Fibroblast of pulmonary artery (primary cell): ENCODE results near the gene MRPL52.
"Not testable (repeated sequence)": the region's sequence is repeated elsewhere in the genome, so short reads cannot be mapped to it uniquely, and the experiment has no call there.

Experiments used
- DNase-seq: peaks from one replicate; pipeline ENCODE4 v3.0.0-alpha.2; 2010; ENCODE audit warnings: low read depth
- H3K4me3 ChIP-seq: replicated peaks from 2 replicates; pipeline ENCODE4 v1.5.1; 2011; ENCODE audit warnings: low read depth, mild to moderate bottlenecking, control low read depth, low read length, moderate library complexity
- TF ChIP-seq, protein P1 (sequence below): IDR thresholded peaks from 2 replicates; pipeline ENCODE4 v1.5.1; 2011; ENCODE audit warnings: mild to moderate bottlenecking, control low read depth, low read length, inconsistent platforms; ENCODE audit errors: missing control alignments

Gene MRPL52

DNA sequence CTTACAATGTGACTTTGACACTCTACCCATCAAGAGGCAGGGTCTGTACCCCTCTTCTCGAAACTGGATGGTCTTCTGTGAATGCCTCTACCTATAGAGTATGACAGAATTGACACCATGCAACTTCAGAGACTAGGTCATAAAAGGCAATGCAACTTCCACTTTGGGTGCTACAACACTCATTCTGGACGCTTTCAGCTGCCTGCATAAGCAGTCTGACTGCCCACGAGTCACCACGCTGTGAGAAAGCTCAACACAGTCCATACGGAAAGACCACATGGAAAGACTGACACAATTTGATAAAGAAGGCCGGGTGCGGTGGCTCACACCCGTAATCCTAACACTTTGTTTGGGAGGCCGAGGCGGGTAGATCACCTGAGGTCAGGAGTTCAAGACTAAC, 29.3 kb upstream of the MRPL52 start:
- H3K4me3 ChIP-seq = no peak overlapping the region
- no peak for DNase-seq
- TF ChIP-seq, protein P1, sequence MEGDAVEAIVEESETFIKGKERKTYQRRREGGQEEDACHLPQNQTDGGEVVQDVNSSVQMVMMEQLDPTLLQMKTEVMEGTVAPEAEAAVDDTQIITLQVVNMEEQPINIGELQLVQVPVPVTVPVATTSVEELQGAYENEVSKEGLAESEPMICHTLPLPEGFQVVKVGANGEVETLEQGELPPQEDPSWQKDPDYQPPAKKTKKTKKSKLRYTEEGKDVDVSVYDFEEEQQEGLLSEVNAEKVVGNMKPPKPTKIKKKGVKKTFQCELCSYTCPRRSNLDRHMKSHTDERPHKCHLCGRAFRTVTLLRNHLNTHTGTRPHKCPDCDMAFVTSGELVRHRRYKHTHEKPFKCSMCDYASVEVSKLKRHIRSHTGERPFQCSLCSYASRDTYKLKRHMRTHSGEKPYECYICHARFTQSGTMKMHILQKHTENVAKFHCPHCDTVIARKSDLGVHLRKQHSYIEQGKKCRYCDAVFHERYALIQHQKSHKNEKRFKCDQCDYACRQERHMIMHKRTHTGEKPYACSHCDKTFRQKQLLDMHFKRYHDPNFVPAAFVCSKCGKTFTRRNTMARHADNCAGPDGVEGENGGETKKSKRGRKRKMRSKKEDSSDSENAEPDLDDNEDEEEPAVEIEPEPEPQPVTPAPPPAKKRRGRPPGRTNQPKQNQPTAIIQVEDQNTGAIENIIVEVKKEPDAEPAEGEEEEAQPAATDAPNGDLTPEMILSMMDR = no peak

- no peak for DNase-seq
- TF ChIP-seq, protein P1 = no peak
Measured at GRCh38 chr14:22801716-22802115, 28.0 kb upstream of the MRPL52 start.

GRCh38 chr14:22802860-22803686, 26.6 kb upstream of the MRPL52 start:
- no peak for DNase-seq
- TF ChIP-seq, protein P1 = no peak
- H3K4me3 ChIP-seq = no peak overlapping the region

More at GRCh38 chr14:22801716-22802115, 28.0 kb upstream of the MRPL52 start:
- H3K4me3 ChIP-seq = no peak overlapping the region

- TF ChIP-seq, protein P1 = no peak
- no peak overlapping the region for H3K4me3 ChIP-seq
- DNase-seq = no peak
Measured at GRCh38 chr14:22803687-22803974, 26.1 kb upstream of the MRPL52 start.

DNA sequence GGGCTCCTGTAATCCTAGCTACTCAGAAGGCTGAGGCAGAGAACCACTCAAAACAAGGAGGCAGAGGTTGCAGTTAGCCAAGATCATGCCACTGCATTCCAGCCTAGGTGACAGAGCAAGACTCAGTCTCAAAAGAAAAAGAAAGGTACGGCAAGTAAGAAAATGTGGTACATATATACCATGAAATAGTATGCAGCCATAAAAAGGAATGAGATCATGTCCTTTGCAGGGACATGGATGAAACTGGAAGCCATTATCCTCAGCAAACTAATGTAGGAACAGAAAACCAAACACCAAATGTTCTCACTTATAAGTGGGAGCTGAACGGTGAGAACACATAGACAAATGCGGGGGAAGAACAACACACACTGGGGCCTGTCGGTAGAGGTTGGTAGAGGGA, 24.5 kb upstream of the MRPL52 start:
- not testable (repeated sequence) for DNase-seq, H3K4me3 ChIP-seq

DNA sequence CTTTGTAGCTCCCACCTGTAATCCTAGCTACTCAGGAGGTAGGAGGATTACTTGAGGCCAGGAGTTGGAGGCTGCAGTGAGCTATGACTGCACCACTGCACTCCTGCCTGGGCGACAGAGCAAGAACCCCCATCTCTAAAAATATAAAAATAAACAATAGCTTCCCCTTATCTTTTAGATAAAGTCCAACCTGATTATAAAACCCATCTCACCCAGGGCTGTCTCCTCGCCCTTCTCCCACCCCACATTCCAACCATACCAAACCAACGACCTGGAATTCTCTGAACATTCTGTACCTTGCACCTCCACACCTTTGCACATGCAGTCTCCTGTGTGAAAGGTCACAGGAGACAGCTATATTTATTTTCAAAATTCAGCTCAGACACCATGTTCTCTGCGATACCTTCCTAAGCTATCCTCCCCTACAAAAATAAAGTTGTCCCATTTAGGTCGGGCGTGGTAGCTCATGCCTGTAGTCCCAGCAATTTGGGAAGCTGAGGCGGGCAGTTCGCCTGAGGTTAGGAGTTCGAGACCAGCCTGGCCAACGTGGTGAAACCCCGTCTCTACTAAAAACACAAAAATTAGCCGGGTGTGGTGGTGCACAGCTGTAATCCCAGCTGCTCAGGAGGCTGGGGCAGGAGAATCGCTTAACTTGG, 22.1 kb upstream of the MRPL52 start:
- TF ChIP-seq, protein P1 = no peak

DNA sequence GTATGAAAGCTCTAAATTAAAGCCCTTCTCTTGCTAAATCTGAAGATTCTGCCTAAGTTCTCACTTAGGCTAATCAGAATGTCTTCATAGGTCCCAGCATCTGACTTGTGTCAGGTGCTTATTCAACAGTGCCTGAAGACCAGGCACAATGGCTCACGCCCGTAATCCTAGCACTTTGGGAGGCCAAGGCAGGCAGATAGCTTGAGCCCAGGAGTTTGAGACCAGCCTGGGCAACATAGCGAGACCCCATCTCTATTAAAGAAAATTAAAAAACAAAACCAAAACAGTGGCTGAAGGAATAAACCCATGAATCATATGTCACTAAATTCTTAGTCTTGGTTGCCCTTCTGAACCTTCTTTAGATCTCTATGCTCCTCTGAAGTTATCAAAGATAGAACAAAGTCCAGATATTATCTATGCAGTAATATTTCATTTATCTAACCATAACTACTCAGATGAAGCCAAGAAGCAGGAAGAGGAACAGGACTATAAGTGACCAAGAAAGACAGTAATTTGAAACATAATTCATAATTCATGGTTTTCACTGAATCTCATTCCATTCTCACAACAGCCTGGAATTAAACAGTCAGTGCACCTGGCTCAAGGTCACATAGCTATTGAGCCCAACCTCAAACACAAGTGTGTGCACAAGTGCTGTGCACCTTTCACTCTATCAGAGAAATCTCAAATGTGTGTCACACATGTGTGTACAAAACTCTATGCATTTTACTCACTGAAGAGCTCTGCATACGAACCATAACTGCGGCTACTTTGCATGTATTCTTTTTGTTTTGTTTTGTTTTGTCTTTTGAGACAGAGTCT, 21.1 kb upstream of the MRPL52 start:
- TF ChIP-seq, protein P1 = no peak
- H3K4me3 ChIP-seq = no peak overlapping the region
- no peak for DNase-seq

More for the DNA sequence above, 22.1 kb upstream of the MRPL52 start:
- DNase-seq = no peak
- no peak overlapping the region for H3K4me3 ChIP-seq
